SKM-1 (cell line): ENCODE data around the gene CST9.

ENCODE experiments used
- DNase-seq: peaks from one replicate; lab custom pipeline; 2025; ENCODE audit not compliant: unreplicated experiment; lab: John Stamatoyannopoulos, UW

The CST9 gene

DNA sequence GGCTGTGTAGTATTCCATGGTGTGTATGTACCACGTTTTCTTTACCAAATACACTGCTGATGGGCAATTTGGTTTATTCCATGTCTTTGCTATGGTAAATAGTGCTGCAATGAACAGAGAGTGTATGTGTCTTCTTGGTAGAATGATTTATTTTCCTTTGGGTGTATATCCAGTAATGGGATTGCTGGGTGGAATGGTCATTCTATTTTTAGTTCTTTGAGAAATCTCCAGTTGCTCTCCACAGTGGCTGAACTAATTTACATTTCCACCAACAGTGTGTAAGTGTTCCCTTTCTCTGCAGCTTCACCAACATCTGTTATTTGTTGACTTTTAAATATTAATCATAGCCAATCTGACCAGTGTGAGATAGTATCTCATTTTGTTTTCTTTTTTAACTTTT is 51.3 kb downstream of the CST9 start:
- no peak for DNase-seq
